H9 (cell line): ENCODE measurements around the gene WWC2. TPM values are rescaled to one million over a fixed set of nuclear protein-coding genes. Genes with fewer than 3 reads are reported as not detected.

Source experiments
- DNase-seq: peaks from one replicate; pipeline ENCODE4 v3.0.0-alpha.2; 2017
- H2AFZ ChIP-seq: one replicate; pipeline ENCODE4 v1.6.1; 2013; ENCODE audit warnings: mild to moderate bottlenecking, low read length, control low read depth, moderate library complexity
- H2AK5ac ChIP-seq: 2 replicates; pipeline ENCODE4 v1.6.1; 2013; ENCODE audit warnings: low read length, control low read depth, mixed read lengths; ENCODE audit not compliant: insufficient read length
- H2BK120ac ChIP-seq: one replicate; pipeline ENCODE4 v1.6.1; 2013; ENCODE audit warnings: low read depth, mild to moderate bottlenecking, low read length, control low read depth, inconsistent platforms; ENCODE audit not compliant: poor library complexity, severe bottlenecking
- H2BK12ac ChIP-seq: 2 replicates; pipeline ENCODE4 v1.6.1; 2013; ENCODE audit warnings: low read length, control low read depth, mixed read lengths, low read depth; ENCODE audit not compliant: insufficient read length
- H2BK15ac ChIP-seq: 2 replicates; pipeline ENCODE4 v1.6.1; 2013; ENCODE audit warnings: low read depth, low read length, control low read depth
- H2BK20ac ChIP-seq: one replicate; pipeline ENCODE4 v1.6.1; 2013; ENCODE audit warnings: low read depth, mild to moderate bottlenecking, low read length, control low read depth, inconsistent platforms; ENCODE audit not compliant: poor library complexity, severe bottlenecking
- H2BK5ac ChIP-seq: 2 replicates; pipeline ENCODE4 v1.6.1; 2013; ENCODE audit warnings: low read length, control low read depth, mixed read lengths; ENCODE audit not compliant: insufficient read length
- H3K14ac ChIP-seq: 2 replicates; pipeline ENCODE4 v1.6.1; 2013; ENCODE audit warnings: low read length, control low read depth; ENCODE audit not compliant: insufficient read depth
- H3K18ac ChIP-seq: 2 replicates; pipeline ENCODE4 v1.6.1; 2013; ENCODE audit warnings: low read depth, mild to moderate bottlenecking, mixed read lengths, low read length, control low read depth; ENCODE audit not compliant: insufficient read length
- H3K23ac ChIP-seq: 2 replicates; pipeline ENCODE4 v1.6.1; 2013; ENCODE audit warnings: low read length, control low read depth, mixed read lengths, low read depth; ENCODE audit not compliant: insufficient read length
- H3K23me2 ChIP-seq: 2 replicates; pipeline ENCODE4 v1.6.1; 2013; ENCODE audit warnings: low read depth, mild to moderate bottlenecking, mixed read lengths, low read length, control low read depth; ENCODE audit not compliant: insufficient read length, poor library complexity, severe bottlenecking
- H3K27ac ChIP-seq: 2 replicates; pipeline ENCODE4 v1.5.1; 2013; ENCODE audit warnings: low read length, control low read depth, mixed read lengths, low read depth; ENCODE audit not compliant: insufficient read length
- H3K27me3 ChIP-seq: 2 replicates; pipeline ENCODE4 v1.6.1; 2013; ENCODE audit warnings: low read length, control low read depth, inconsistent platforms; ENCODE audit not compliant: insufficient read depth
- H3K4ac ChIP-seq: 2 replicates; pipeline ENCODE4 v1.6.1; 2013; ENCODE audit warnings: low read depth, mild to moderate bottlenecking, control low read depth, inconsistent platforms, low read length, moderate library complexity
- H3K4me1 ChIP-seq: 2 replicates; pipeline ENCODE4 v1.6.1; 2013; ENCODE audit warnings: low read length, control low read depth, inconsistent platforms; ENCODE audit not compliant: insufficient read depth
- H3K4me2 ChIP-seq: 2 replicates; pipeline ENCODE4 v1.6.1; 2013; ENCODE audit warnings: low read length, control low read depth, mixed read lengths; ENCODE audit not compliant: insufficient read length, insufficient read depth
- H3K56ac ChIP-seq: 2 replicates; pipeline ENCODE4 v1.6.1; 2013; ENCODE audit warnings: low read depth, mild to moderate bottlenecking, mixed read lengths, low read length, control low read depth; ENCODE audit not compliant: insufficient read length
- H3K79me1 ChIP-seq: 2 replicates; pipeline ENCODE4 v1.6.1; 2013; ENCODE audit warnings: low read depth, mild to moderate bottlenecking, moderate library complexity, low read length, control low read depth, inconsistent platforms; ENCODE audit not compliant: insufficient read depth, poor library complexity, severe bottlenecking
- H3K79me2 ChIP-seq: 2 replicates; pipeline ENCODE4 v1.6.1; 2013; ENCODE audit warnings: low read length, control low read depth, inconsistent platforms; ENCODE audit not compliant: insufficient read depth
- H3K9ac ChIP-seq: 2 replicates; pipeline ENCODE4 v1.6.1; 2013; ENCODE audit warnings: low read length, control low read depth, mixed read lengths; ENCODE audit not compliant: insufficient read length; ENCODE audit errors: extremely low read depth
- H3K9me3 ChIP-seq: one replicate; pipeline ENCODE4 v1.6.1; 2013; ENCODE audit warnings: low read depth, low read length, inconsistent platforms; ENCODE audit not compliant: control insufficient read depth
- H3T11ph ChIP-seq: one replicate; pipeline ENCODE4 v1.6.1; 2013; ENCODE audit warnings: mild to moderate bottlenecking, low read length, control low read depth, inconsistent platforms
- H4K20me1 ChIP-seq: one replicate; pipeline ENCODE4 v1.6.1; 2013; ENCODE audit not compliant: control insufficient read depth, insufficient read length, insufficient read depth
- H4K5ac ChIP-seq: 2 replicates; pipeline ENCODE4 v1.6.1; 2013; ENCODE audit warnings: low read depth, mild to moderate bottlenecking, mixed read lengths, low read length, control low read depth; ENCODE audit not compliant: insufficient read length
- H4K8ac ChIP-seq: replicated peaks from 2 replicates; pipeline ENCODE4 v1.6.1; 2013; ENCODE audit warnings: low read length, control low read depth, mixed read lengths, low read depth; ENCODE audit not compliant: insufficient read length
- H4K91ac ChIP-seq: 2 replicates; pipeline ENCODE4 v1.6.1; 2013; ENCODE audit warnings: low read depth, mild to moderate bottlenecking, moderate library complexity, mixed read lengths, low read length, control low read depth; ENCODE audit not compliant: insufficient read length
- H3K27ac Mint-ChIP-seq, 3 experiments: 2 replicates in 2 of 3; 3 replicates in 1 of 3; pipeline ENCODE4 v1.8.0; 2020 to 2021; ENCODE audit warnings: mixed read lengths in 3 of 3, mild to moderate bottlenecking in 1 of 3, moderate library complexity in 1 of 3
- H3K27me3 Mint-ChIP-seq: 2 replicates; pipeline ENCODE4 v1.8.0; 2021; ENCODE audit warnings: low read depth, mild to moderate bottlenecking, moderate library complexity, mixed read lengths
- H3K36me3 Mint-ChIP-seq, 3 experiments: 2 replicates in 2 of 3; 3 replicates in 1 of 3; pipeline ENCODE4 v1.8.0; 2020 to 2021; ENCODE audit warnings: low read depth in 3 of 3, mixed read lengths in 3 of 3; ENCODE audit not compliant: insufficient read depth in 1 of 3
- H3K4me1 Mint-ChIP-seq, 2 experiments: 2 replicates each; pipeline ENCODE4 v1.8.0; 2020; ENCODE audit warnings: mixed read lengths in 2 of 2
- H3K4me3 Mint-ChIP-seq, 2 experiments: 2 replicates in 1 of 2; 3 replicates in 1 of 2; pipeline ENCODE4 v1.8.0; 2020 to 2021; ENCODE audit warnings: mild to moderate bottlenecking in 2 of 2, mixed read lengths in 2 of 2, moderate library complexity in 1 of 2
- H3K9me3 Mint-ChIP-seq, 2 experiments: 2 replicates in 1 of 2; 3 replicates in 1 of 2; pipeline ENCODE4 v1.8.0; 2020; ENCODE audit warnings: mild to moderate bottlenecking in 2 of 2, mixed read lengths in 2 of 2, moderate library complexity in 1 of 2
- CTCF ChIP-seq: fragments of 200-600 bp; sonication (generic); conservative IDR thresholded peaks from 3 replicates; pipeline ENCODE4 v1.8.0; 2021; ENCODE audit warnings: antibody characterized with exemption, mild to moderate bottlenecking
- WGBS: extraction: QIAGEN DNeasy Blood & Tissue Kit; methylation state at CpG from one replicate; pipeline ENCODE4 v1.1.7; 2013; ENCODE audit warnings: missing lambda C conversion rate, low lambda C conversion rate, mixed read lengths; ENCODE audit not compliant: insufficient read length; ENCODE audit errors: extremely low coverage; 5-methylcytosine and 5-hydroxymethylcytosine counted together
- total RNA-seq: library from RNA; stranded (reverse); gene quantifications from 2 replicates; pipeline ENCODE4 v1.2.1, GENCODE V29; 2021

Gene WWC2
- total RNA-seq, 1 experiment from 2014 or later = 106 TPM

- Mint-ChIP-seq H3K27me3 (peaks cover 1% of the 10 kb centered on the region; the same call in 1 of the 2 replicates), H3K27ac (no peak overlapping the region), H3K4me3 (no peak overlapping the region), H3K36me3 (peaks cover 0 to 21% (median 7%) of the 10 kb centered on the region in 3 experiments; a peak in 6 of 7 replicates), H3K9me3 (peaks cover 17 to 31% of the 10 kb centered on the region in 2 experiments), H3K4me1 (peaks cover 3% of the 10 kb centered on the region in 2 experiments; a peak in 3 of 4 replicates)
- no peaks in the 10 kb centered on the region for H3K9me3 ChIP-seq
- no peak overlapping the region for H2BK5ac ChIP-seq
- no peaks in the 10 kb centered on the region for H3K79me1 ChIP-seq
- no peaks in the 10 kb centered on the region for H3K79me2 ChIP-seq
- no peaks in the 10 kb centered on the region for H4K20me1 ChIP-seq
- no peaks in the 10 kb centered on the region for H3K23me2 ChIP-seq
- H3T11ph ChIP-seq = no peak overlapping the region
- no peak overlapping the region for H2BK120ac ChIP-seq
- H4K5ac ChIP-seq = no peak overlapping the region
- no peak overlapping the region for H3K9ac ChIP-seq
- H3K27me3 ChIP-seq = no peaks in the 10 kb centered on the region
- TF ChIP-seq CTCF = no peak
- no peak overlapping the region for H2BK15ac ChIP-seq
- H3K4ac ChIP-seq = no peak overlapping the region
- no CpG with 5 or more reads among the region's 5 CpGs for WGBS
- no peak overlapping the region for H2BK12ac ChIP-seq
- no peak overlapping the region for H2AFZ ChIP-seq
- H3K4me2 ChIP-seq = no peak overlapping the region
- H2AK5ac ChIP-seq = no peak overlapping the region
- H3K27ac ChIP-seq = no peak overlapping the region
- H2BK20ac ChIP-seq = no peak overlapping the region
- no peaks in the 10 kb centered on the region for H3K4me1 ChIP-seq
- H3K18ac ChIP-seq = no peak overlapping the region
- H3K14ac ChIP-seq = no peak overlapping the region
- no peak overlapping the region for H3K23ac ChIP-seq
- no peak overlapping the region for H4K8ac ChIP-seq
- no peak overlapping the region for H3K56ac ChIP-seq
- no peak for DNase-seq
- H4K91ac ChIP-seq = no peak overlapping the region
Measured at GRCh38 chr4:183068502-183068901, 30.6 kb upstream of the WWC2 start.
